ENCODE data around the gene FTCDNL1.

Gene FTCDNL1

GRCh38 chr2:199756211-199756610 lies 94.8 kb downstream of the FTCDNL1 start:
- TF ChIP-seq, protein P1, sequence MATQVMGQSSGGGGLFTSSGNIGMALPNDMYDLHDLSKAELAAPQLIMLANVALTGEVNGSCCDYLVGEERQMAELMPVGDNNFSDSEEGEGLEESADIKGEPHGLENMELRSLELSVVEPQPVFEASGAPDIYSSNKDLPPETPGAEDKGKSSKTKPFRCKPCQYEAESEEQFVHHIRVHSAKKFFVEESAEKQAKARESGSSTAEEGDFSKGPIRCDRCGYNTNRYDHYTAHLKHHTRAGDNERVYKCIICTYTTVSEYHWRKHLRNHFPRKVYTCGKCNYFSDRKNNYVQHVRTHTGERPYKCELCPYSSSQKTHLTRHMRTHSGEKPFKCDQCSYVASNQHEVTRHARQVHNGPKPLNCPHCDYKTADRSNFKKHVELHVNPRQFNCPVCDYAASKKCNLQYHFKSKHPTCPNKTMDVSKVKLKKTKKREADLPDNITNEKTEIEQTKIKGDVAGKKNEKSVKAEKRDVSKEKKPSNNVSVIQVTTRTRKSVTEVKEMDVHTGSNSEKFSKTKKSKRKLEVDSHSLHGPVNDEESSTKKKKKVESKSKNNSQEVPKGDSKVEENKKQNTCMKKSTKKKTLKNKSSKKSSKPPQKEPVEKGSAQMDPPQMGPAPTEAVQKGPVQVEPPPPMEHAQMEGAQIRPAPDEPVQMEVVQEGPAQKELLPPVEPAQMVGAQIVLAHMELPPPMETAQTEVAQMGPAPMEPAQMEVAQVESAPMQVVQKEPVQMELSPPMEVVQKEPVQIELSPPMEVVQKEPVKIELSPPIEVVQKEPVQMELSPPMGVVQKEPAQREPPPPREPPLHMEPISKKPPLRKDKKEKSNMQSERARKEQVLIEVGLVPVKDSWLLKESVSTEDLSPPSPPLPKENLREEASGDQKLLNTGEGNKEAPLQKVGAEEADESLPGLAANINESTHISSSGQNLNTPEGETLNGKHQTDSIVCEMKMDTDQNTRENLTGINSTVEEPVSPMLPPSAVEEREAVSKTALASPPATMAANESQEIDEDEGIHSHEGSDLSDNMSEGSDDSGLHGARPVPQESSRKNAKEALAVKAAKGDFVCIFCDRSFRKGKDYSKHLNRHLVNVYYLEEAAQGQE (IDR thresholded peaks at IDR 0.05; ENCODE audit: low read depth), result no peak
- TF ChIP-seq TEAD4 (IDR thresholded peaks at IDR 0.05) (no peak), MAX (IDR thresholded peaks at IDR 0.05) (no peak), CEBPB (IDR thresholded peaks at IDR 0.05) (no peak), TAF1 (IDR thresholded peaks at IDR 0.05; ENCODE audit: low read depth) (no peak), USF1 (IDR thresholded peaks at IDR 0.05) (no peak), EGR1 (IDR thresholded peaks at IDR 0.05) (no peak)

DNA sequence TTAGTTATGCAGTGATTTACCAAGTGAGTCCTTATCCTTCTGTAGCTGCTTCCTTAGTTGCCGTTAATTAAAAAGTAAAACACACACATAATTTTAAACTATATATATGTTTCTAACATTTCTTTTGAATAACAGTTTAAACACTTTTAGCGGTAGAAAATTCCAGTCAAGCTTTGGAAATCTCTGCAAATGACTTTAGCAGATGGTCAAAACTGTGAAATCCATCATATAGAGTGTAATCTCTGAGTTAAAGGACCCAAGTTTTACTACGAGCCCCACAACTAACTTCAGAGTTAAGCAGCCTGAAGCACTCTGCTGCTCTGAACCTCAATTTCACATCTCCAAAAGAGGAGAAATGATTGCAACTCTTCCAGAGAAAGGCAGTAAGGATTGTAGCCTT lies 96.2 kb downstream of the FTCDNL1 start:
- TF ChIP-seq TEAD4 (IDR thresholded peaks at IDR 0.05) (no peak), USF1 (IDR thresholded peaks at IDR 0.05) (no peak), RAD21 (IDR thresholded peaks at IDR 0.05; ENCODE audit: low read depth) (no peak), EP300 (IDR thresholded peaks at IDR 0.05; ENCODE audit: borderline replicate concordance) (no peak), FOXM1 (IDR thresholded peaks at IDR 0.05; ENCODE audit: borderline replicate concordance, low read depth) (no peak), ZBTB7A (IDR thresholded peaks at IDR 0.05; ENCODE audit: low read depth) (no peak), NFIC (IDR thresholded peaks at IDR 0.05) (no peak), CEBPB (IDR thresholded peaks at IDR 0.05) (no peak), CREB1 (IDR thresholded peaks at IDR 0.05; ENCODE audit: low read depth) (no peak), YY1 (IDR thresholded peaks at IDR 0.05; ENCODE audit: low read depth) (no peak), MAX (IDR thresholded peaks at IDR 0.05) (no peak)
- TF ChIP-seq, protein P1 (IDR thresholded peaks at IDR 0.05; ENCODE audit: low read depth), result no peak

DNA sequence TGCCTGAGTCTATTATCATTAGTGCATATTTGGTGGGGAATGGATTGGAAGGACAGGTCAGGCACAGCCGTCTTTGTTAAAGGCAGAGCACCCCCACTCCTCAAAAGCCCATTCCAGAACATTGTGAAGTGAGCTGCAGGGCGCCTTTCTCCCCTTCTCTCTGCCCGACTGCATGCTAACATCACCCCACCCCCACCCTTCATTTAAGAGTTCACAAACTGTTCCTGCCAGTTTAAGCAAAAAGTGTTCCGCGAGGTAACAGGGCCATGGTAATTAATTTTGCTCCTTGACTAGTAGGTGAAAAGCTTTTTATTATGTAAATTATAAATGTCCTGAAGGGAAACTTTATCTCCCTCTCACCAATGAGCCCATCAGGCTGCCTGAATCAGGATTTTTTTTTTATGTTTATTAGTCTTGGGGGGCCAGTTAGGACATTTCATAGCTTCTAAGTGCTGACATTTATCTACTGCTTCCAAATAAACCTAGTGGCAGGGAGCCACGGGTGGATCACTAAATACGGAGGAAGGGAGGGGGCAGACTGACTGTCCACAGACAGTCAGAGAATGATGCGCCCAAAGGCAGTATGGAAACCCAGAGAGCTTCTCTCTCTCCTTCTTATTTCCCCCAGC lies 99.4 kb downstream of the FTCDNL1 start:
- TF ChIP-seq TEAD4 (IDR thresholded peaks at IDR 0.05) (no peak), MAX (IDR thresholded peaks at IDR 0.05) (no peak), YY1 (IDR thresholded peaks at IDR 0.05; ENCODE audit: low read depth) (no peak), USF1 (IDR thresholded peaks at IDR 0.05) (no peak), CREB1 (IDR thresholded peaks at IDR 0.05; ENCODE audit: low read depth) (no peak)

DNA sequence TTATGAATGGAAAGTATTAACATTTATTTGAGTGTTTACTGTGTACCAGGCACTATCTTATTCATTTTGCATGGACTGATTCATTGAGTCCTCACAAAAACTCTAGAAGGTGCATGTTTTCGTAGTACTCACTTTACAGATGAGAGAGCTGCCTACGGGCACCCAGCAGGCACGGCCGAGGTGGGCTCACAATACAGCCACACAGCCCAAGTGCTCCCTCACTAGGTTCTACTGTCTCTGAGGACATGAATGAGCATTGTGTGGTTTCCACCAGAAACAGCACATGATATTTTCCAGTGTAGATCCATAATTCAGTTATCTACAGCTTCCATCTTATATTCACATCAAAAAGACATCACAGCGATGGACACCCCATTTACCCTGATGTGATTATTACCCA lies 101.4 kb downstream of the FTCDNL1 start:
- no peak for TF ChIP-seq EP300 (IDR thresholded peaks at IDR 0.05; ENCODE audit: borderline replicate concordance)
- no peak for TF ChIP-seq TEAD4 (IDR thresholded peaks at IDR 0.05)
- no peak for TF ChIP-seq MAX (IDR thresholded peaks at IDR 0.05)
- no peak for TF ChIP-seq YY1 (IDR thresholded peaks at IDR 0.05; ENCODE audit: low read depth)

DNA sequence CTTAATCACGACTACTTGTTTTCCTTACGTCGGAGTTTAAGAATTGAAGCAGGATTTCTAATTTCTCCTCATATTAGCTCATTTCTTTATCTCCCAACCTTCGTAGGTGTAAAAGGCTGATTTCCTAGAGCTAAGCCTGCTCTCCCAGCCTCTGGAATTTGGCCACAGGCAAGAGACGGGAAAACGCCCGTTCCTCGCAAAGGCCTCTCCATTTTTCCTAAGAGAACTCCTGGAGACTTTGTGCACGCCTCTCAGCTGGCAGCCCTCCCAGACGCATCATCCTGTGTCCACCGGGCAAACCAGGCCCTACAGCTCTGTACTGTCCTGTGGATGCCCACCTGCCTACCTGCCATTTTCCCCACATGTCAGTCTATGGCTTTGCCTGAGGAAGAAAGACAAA lies 106.3 kb downstream of the FTCDNL1 start:
- TF ChIP-seq USF1 (IDR thresholded peaks at IDR 0.05) (no peak), FOXM1 (IDR thresholded peaks at IDR 0.05; ENCODE audit: borderline replicate concordance, low read depth) (no peak), TAF1 (IDR thresholded peaks at IDR 0.05; ENCODE audit: low read depth) (no peak), CREB1 (IDR thresholded peaks at IDR 0.05; ENCODE audit: low read depth) (no peak), RAD21 (IDR thresholded peaks at IDR 0.05; ENCODE audit: low read depth) (no peak), EGR1 (IDR thresholded peaks at IDR 0.05) (no peak), TCF12 (IDR thresholded peaks at IDR 0.05; ENCODE audit: low read depth) (no peak), ZBTB7A (IDR thresholded peaks at IDR 0.05; ENCODE audit: low read depth) (no peak), EP300 (IDR thresholded peaks at IDR 0.05; ENCODE audit: borderline replicate concordance) (no peak), MAX (IDR thresholded peaks at IDR 0.05) (no peak), NFIC (IDR thresholded peaks at IDR 0.05) (no peak), CEBPB (IDR thresholded peaks at IDR 0.05) (no peak), TEAD4 (IDR thresholded peaks at IDR 0.05) (no peak)
- TF ChIP-seq, protein P1 (IDR thresholded peaks at IDR 0.05; ENCODE audit: low read depth), result no peak

Data from Ishikawa (cell line).